Heart left ventricle (tissue), 13 donors: ENCODE data around the gene COL20A1.

Source experiments
- CTCF ChIP-seq, 12 donors: fragments of 200-600 bp; sonication (generic) in 4 of 12; IDR thresholded peaks; one replicate each; pipeline versions ENCODE4 v1.5.0 to v1.8.0; 2018 to 2022; ENCODE audit warnings: antibody characterized with exemption in 12 of 12, mild to moderate bottlenecking in 5 of 12
- POLR2A ChIP-seq, 2 donors: fragments of 450-650 bp; IDR thresholded peaks; one replicate each; pipeline ENCODE4 v1.6.1; 2017; ENCODE audit warnings: antibody characterized with exemption in 2 of 2, mild to moderate bottlenecking in 2 of 2, moderate library complexity in 2 of 2
- donor health status: ischemic (EF 13 %, LVEDD 7.1; RV severe dilation, severe dysfunction).
- donor health status: DM: no; HTN: yes; CAD: no.
- donor health status: DM: no; HTN: no; CAD: no.
- donor health status: ischemic (EF 25% LVEDD 6.9; RV normal size, moderate dysfunction).
- donor health status: ischemic (EF 25% LVEDD 5.7; RV mildly dilated, moderate dysfunction).
- donor health status: ischemic (EF 35%, LVEDD 5.7; RV mildly dilated, moderate dysfunction).
- donor health status: nonischemic (EF 11% LVEDD 7.7; RV severe dilation, severe dysfunction).
- donor health status: DM: yes; HTN: yes; CAD: no.
- donor health status: PGD.
- donor health status: ischemic (EF 29% LVEDD 5.4; RV normal size, mild dysfunction).
- donor health status: nonischemic (EF 23%, LVEDD 6.1; RV moderate dilation, normal function).

GRCh38 chr20:63277466-63278272 lies 15.3 kb upstream of the COL20A1 start:
- TF ChIP-seq POLR2A (IDR thresholded peaks at IDR 0.05) (no peak), CTCF (IDR thresholded peaks at IDR 0.05) (no peak)
